Limb (tissue), 2 donors: Measurements from ENCODE around the gene PCYT2.
A peak's percentile ranks its signal among the peaks of the same experiment; 100 is the strongest.

Experiments
- DNase-seq, 2 donors: peaks; one replicate each; pipeline ENCODE4 v3.0.0-alpha.2; 2016; ENCODE audit errors: extremely low spot score in 2 of 2

Gene PCYT2

DNA sequence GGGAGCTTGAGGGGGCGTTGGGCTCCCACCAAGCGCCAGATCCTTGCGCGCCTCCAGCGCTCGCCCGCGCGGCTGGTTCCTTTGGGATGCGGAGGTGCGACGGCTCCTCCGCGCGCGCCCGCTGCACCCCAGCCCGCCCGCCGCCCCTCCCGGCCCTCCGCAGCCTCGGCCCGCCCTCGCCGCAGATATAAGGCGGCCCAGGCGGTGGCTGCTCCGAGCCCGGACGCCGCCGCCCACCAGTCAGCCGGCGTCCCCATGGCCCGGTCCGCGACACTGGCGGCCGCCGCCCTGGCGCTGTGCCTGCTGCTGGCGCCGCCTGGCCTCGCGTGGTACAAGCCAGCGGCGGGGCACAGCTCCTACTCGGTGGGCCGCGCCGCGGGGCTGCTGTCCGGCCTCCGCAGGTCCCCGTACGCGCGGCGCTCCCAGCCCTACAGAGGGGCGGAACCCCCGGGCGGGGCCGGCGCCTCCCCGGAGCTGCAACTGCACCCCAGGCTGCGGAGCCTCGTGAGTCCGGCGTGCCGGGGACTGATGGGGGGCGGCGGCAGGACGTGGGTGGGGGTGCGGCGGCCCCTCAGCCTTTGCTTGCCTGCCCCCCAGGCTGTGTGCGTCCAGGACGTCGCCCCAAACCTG lies 9.1 kb downstream of the PCYT2 start, which contains the start of gene NPB:
NPB (plus strand) TSS at position 216 of the 630 bp plus-strand sequence; CDS start at position 256, 40 bp downstream.
- peak in 1 of 2 donors; percentile 58 for DNase-seq

GRCh38 chr17:81901167-81902022 lies 9.8 kb downstream of the PCYT2 start:
- no peak for DNase-seq

DNA sequence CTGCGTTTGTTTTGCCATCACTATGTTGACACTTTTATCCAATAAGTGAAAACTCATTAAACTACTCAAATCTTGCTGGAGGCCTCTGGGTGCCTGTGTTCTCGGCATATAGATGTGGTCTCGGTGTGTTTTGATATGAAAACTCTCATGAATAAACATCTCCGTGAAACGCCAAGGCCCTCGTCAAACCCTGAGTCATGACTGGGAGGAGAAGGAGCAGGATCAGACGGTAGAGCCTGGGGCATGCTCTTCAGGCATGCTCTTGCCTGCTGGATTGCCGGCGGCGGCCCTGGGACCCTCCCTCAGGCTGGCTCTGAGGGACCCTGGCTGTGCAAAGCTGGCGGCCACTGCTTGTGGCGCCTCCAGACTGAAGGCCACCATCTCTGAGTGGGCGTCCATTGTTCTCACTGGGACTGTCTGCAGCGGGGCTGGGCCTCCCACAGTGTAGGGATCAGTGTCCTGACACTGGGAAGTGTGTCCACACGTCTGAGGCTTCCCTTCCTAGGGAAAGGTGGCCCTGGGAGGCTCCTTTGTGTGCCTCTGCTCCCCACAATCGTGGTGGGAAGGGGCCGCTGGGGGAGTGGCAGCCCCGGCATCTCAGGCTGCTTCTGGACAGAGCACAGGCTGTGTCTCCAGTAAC lies 10.9 kb downstream of the PCYT2 start:
- DNase-seq, result no peak

DNA sequence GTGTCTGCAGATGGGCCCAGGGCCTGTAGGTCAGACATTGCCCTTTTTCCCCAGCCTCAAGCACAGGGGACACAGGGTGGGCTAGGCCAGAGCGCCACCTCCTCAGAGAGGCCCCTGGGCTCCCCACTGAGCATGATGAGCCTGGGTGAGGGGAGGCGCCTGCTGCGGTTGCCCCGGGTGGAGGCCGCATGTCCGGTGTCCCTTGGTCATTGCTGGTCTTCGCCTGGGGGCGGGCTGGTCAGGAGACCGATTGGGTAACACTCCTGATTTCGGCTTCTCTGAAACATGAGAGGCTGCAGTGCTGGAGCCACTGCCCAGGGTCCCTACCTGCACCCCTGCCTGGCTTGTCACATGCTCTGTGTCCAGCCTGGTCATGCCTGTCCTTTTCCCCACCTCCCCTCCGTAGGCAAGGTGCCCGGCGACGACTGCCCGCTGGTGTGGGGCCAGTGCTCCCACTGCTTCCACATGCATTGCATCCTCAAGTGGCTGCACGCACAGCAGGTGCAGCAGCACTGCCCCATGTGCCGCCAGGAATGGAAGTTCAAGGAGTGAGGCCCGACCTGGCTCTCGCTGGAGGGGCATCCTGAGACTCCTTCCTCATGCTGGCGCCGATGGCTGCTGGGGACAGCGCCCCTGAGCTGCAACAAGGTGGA lies 11.6 kb downstream of the PCYT2 start:
- no peak for DNase-seq

DNA sequence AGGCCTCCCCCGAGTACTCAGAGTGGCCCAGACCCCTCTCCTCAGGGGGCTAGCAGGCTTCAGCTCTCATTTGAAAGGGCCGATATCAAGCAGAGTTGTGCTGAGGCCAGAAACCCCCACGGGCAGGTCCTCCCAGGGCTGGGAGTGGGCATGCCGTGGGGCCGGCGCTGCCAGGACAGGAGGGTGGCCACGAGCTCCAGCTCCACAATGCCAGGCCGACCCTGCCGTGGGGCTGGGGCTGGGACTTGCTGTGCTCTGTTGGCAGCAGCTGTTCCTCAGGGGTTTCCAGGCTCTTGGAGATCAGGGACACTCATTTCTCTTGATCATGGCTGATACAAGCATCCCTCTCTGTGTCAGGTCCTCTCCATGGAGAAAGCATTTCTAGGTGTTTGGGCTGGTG lies 12.3 kb downstream of the PCYT2 start:
- DNase-seq, result no peak

DNA sequence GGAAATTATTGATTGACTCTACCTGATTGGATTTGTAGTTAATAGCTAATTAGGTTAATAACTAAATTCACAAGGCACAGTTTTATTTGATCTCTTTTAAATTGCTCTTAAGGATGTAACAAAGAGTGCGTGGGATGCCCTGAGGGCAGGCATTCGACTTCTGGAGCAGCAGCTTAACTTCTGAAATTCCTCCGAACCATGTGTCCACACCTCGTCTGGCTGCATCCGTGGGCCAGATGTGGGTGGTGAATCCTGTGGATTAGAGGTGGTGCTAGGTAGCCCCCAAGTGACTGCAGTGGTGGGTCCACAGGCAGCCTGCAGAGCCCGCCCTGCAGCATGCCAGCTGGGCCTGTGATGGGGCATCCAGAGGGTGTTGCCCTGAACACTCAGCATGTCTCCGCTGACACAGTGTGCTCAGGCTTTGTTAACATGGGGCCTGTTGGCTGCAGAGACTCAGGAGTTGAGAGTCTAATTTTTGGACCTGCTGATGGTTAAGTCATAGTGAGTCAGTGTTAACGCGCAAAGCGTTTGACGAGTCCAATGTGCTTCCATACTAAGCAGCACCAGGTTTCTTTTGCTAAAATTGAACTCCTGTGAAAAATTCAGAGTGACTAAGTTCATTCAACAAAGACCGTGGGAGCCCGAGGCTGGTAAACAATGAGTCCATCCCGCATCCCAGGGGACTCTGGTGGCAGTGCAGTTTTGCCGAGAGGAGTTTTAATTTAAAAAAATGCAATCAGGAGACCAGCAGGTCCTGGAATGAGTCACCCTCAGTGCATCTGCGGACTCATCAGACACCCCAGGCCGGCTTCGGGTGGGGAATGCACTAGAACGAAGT lies 13.0 kb downstream of the PCYT2 start:
- DNase-seq, result no peak

DNA sequence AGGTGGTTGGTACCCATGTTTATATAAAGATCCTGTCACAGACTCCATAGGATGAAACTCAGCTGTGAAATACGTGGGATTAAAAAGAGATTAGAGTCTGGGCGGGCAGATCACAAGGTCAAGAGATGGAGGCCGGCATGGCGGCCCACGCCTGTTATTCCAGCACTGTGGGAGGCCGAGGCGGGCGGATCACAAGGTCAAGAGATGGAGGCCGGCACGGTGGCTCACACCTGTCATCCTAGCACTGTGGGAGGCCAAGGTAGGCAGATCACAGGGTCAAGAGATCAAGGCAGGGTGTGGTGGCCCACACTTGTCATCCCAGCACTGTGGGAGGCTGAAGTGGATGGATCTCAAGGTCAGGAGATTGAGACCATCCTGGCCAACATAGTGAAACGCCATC lies 15.8 kb downstream of the PCYT2 start:
- DNase-seq, result no peak

- no peak for DNase-seq
Observed at GRCh38 chr17:81891303-81891552, 20.0 kb downstream of the PCYT2 start.

- DNase-seq, result no peak
Observed at GRCh38 chr17:81890447-81891302, 20.5 kb downstream of the PCYT2 start.

DNA sequence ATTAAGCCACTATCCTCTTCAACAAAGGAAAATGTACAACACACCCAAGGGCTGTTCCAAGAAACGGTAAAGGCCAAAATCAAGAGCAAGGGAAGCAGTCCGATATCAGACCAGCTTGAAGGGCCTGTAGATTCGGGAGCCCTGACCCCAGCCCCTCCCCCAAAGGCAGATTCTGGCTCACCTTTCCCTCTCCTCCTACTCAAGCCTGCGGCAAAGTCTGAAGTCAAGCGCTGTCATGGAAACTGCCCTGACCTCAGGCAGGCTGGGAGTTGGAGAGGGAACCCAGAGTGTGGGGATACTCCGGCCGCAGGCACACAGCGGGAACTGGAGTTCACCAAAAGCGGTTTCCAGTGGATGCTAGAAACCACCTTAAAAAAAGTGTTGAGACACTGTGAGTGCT lies 21.6 kb downstream of the PCYT2 start:
- no peak for DNase-seq

- DNase-seq, result no peak
Observed at GRCh38 chr17:81888988-81889595, 22.1 kb downstream of the PCYT2 start.

- no peak for DNase-seq
Observed at GRCh38 chr17:81888105-81888987, 22.9 kb downstream of the PCYT2 start.

DNA sequence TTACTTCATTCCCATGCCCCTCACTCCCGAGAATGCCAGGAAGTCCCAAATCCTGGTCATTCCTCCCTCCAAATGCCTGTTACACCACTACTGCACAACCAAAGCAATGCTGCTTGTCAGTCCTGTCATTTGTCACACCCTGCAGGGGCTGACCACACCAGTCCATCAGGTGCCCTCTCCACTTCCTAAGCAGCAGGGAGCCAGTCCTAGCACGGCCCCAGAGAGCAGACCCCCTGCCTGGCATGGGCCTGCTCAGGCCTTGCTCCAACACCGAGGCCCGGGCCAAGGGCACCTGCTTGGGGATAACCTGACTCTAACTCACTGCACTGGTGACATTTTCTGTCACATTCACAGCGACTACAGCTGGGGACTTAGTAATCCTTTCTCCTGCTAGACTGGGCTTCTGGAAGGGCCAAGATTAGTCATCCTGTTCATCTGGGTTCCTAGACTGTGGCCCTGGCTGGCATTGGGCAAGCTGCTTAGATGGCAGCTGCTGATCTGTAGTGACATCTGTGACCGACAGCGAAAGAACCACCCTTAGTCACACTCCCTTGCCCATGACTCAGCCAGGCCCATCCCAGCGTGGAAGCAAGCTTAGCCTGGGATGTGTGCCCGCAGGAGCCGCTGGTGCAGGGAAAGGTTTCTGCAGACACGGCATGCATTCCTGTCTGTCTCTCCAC lies 25.2 kb downstream of the PCYT2 start:
- DNase-seq, result no peak

DNA sequence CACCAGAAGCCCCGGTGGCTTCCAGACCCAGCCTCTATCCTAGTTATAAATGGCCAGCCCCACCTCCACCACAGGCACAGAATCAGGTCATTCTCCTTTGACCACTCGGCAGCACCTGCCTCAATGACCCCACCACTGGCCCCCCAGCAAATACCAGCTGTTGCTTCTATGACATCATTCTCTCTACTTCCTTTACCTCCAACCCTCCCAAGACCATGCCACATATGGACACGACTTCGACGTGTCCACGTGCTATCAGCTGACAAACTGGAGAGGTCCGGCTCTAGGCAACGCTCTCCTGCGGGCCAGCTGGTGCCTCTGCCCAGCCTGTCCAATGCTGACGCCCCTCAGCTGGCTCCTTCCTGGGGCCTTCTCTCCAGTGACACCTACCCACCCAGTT lies 25.7 kb downstream of the PCYT2 start:
- no peak for DNase-seq

DNA sequence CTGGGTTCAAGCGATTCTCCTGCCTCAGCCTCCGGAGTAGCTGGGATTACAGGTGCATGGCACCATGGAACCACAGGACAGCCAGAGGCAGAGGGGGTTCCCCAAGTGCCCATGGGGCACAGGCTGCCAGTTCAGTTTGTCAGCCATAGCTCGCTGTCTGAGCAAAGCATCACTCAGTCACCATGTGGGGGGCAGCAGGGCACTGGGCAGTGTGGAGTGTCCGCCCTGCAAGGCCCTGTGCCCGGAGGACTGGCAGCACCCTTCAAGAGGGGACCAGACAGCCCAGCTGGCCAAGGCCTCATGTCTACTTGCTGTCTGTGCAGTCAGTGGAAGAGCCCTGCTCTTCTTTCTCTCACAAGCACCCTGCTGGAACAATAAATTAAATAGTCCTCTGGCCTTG lies 26.2 kb downstream of the PCYT2 start:
- no peak for DNase-seq

GRCh38 chr17:81884520-81884919 lies 26.7 kb downstream of the PCYT2 start:
- DNase-seq, result no peak

DNA sequence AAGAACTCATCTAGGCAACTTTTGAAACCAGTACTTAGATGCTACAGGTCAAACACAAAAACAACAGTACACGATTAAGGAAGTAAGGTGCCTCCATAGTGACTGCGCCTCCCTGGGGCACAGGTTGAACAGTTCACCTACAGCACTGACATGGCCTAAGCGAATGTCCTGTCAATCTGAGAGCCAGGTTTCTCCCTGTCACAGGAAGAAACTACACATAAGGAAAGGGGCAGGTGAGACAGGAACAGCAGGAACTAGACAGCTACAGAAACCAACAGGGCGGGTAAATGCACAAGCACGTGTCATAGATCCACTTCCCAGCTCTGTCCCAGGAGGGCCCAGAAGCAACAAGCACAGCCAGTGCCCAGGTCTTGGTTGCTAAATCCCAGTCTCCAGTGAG lies 32.1 kb downstream of the PCYT2 start:
- no peak for DNase-seq

DNA sequence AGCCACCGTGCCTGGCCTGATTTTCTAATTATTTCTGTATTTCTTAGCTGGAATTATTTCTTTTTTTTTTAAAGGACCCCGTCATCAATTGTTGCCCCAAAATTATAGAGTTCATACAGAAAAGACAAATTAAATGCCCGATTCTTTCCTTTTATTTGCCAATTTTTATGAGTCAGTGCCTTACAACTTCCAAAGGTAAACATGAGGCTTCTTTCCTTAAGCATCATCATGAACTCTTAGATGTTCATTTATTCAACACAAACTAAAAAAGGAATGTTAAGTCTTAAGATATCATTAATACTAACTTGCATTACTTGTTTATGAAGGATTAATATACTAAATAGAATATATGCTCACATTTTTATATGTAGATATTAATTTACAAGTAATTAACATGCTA lies 32.9 kb downstream of the PCYT2 start:
- no peak for DNase-seq
